Activated CD4-positive, CD25-positive, alpha-beta regulatory T cell treated with anti-CD3 and anti-CD28 coated beads, Interleukin-2, amount 50 U/mL, for 16 hours (primary cell): Measurements from ENCODE around the gene NFYC.

Source experiments
- DNase-seq: peaks from one replicate; pipeline ENCODE4 v3.0.0-alpha.2; 2020; ENCODE audit warnings: low read depth, low spot score

NFYC gene

GRCh38 chr1:40758578-40759343 is 67.3 kb downstream of the NFYC start:
- DNase-seq, result no peak

GRCh38 chr1:40760984-40761383 is 69.5 kb downstream of the NFYC start:
- DNase-seq, result no peak

GRCh38 chr1:40762144-40762923 is 70.8 kb downstream of the NFYC start:
- DNase-seq, result no peak

- DNase-seq, result no peak
Measured at GRCh38 chr1:40763742-40764532, 72.4 kb downstream of the NFYC start.

- DNase-seq, result no peak
Measured at GRCh38 chr1:40764981-40765380, 73.5 kb downstream of the NFYC start.

- DNase-seq, result no peak
Measured at GRCh38 chr1:40766017-40766416, 74.5 kb downstream of the NFYC start.

- DNase-seq, result no peak
Measured at GRCh38 chr1:40766560-40766959, 75.1 kb downstream of the NFYC start.

GRCh38 chr1:40768146-40768990 is 76.9 kb downstream of the NFYC start:
- DNase-seq, result no peak

GRCh38 chr1:40769815-40770214 is 78.3 kb downstream of the NFYC start:
- no peak for DNase-seq

GRCh38 chr1:40770296-40771070 is 79.0 kb downstream of the NFYC start:
- no peak for DNase-seq

- no peak for DNase-seq
Measured at GRCh38 chr1:40772146-40772955, 80.8 kb downstream of the NFYC start.

GRCh38 chr1:40773748-40774265 is 82.3 kb downstream of the NFYC start:
- DNase-seq, result no peak

- DNase-seq, result peak; percentile 39
Measured at GRCh38 chr1:40774266-40774998, 82.9 kb downstream of the NFYC start.

- DNase-seq, result no peak
Measured at GRCh38 chr1:40776236-40777072, 85.0 kb downstream of the NFYC start.

GRCh38 chr1:40777224-40777970 is 85.9 kb downstream of the NFYC start:
- no peak for DNase-seq

- DNase-seq, result no peak
Measured at GRCh38 chr1:40780678-40781607, 89.4 kb downstream of the NFYC start.
